Measurements from ENCODE around the gene SLC25A29. TPM values are rescaled to one million over a fixed set of nuclear protein-coding genes. Genes with fewer than 3 reads are reported as not detected.
"Not testable (repeated sequence)": the region's sequence is repeated elsewhere in the genome, so short reads cannot be mapped to it uniquely, and the experiment has no call there.

Gene SLC25A29
- total RNA-seq, 1 experiment from 2014 or later: 179 TPM

DNA sequence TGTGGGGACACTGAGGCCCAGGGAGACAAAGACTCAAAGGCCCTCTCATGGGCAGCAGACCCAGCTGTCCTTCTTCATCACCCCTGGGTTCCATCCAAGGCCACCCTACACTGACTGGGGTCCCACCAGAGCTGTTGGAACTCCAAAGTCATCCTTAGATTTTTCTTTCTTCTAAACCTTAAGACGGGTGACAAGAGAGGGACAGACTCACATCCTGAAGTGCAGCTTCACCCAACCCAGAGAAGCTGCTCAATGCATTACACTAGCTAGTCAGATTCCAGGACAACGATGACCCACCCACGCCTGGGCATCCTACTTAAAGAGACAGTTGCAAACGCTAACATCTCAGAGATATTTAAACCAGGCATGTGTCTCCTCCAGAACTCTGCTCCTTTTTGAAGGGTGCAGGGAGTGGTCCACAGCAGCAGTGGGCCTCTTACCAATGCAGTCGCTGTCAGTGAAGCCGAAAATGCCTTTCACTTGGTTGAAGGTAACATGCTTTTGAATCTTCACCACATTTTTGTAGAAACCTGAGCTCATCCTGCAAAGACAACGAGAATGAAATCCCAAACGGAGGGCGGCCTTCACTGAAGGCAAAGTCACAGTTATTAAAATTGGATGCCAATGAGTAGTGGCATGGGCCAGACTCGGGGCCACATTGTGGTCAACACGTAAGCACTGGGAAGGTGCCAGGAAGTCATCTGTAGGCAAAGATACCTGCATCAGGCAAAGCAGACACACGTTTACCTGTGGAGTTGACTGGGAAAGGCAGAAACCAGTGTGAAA lies 40.3 kb upstream of the SLC25A29 start:
- Mint-ChIP-seq H3K4me3 (no peak overlapping the region), H3K36me3 (peaks cover 58% of the 10 kb centered on the region), H3K9me3 (no peaks in the 10 kb centered on the region), H3K27ac (no peak overlapping the region), H3K4me1 (no peaks in the 10 kb centered on the region), H3K27me3 (ENCODE audit: low read depth) (no peaks in the 10 kb centered on the region; the same call in 1 of the 2 replicates)
- ChIA-PET POLR2A (interaction anchor here (0.6 kb wide), 1 partner anchor 15 kb away, joined by 3 read pairs; no protein-coding TSS in a partner anchor), CTCF (no interaction called here)
- TF ChIP-seq, protein P1, sequence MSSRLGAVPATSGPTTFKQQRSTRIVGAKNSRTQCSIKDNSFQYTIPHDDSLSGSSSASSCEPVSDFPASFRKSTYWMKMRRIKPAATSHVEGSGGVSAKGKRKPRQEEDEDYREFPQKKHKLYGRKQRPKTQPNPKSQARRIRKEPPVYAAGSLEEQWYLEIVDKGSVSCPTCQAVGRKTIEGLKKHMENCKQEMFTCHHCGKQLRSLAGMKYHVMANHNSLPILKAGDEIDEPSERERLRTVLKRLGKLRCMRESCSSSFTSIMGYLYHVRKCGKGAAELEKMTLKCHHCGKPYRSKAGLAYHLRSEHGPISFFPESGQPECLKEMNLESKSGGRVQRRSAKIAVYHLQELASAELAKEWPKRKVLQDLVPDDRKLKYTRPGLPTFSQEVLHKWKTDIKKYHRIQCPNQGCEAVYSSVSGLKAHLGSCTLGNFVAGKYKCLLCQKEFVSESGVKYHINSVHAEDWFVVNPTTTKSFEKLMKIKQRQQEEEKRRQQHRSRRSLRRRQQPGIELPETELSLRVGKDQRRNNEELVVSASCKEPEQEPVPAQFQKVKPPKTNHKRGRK (CRISPR knock-in tag; IDR thresholded peaks at IDR 0.05; ENCODE audit: borderline replicate concordance): no peak
- TF ChIP-seq ZNF232 (CRISPR knock-in tag; IDR thresholded peaks at IDR 0.05) (no peak), HMGA2 (CRISPR knock-in tag; IDR thresholded peaks at IDR 0.05) (no peak)
- ATAC-seq (no peak), DNase-seq (ENCODE audit: low spot score) (no peak)

DNA sequence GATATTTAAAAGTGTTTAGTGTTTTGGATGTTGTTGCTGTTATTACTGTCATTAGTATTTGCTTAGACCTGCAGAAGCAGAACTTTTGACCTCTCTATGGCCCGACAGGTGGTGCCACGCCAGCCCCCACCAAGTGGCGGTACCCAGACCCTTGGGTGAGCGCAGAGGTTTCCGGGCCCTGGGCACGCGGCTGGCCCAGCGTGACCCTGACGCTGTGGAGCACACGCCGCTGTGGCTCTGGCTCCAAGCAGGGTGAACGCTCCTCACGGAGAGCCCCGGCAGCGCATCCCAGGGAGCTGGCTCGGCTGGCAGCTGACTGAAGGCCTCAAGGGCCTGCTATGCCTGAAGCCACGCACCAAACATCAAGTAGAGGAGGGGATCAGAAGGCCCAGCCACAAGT lies 39.5 kb upstream of the SLC25A29 start:
- H3K9me3 Mint-ChIP-seq: no peaks in the 10 kb centered on the region
- no peak for ATAC-seq

GRCh38 chr14:100344657-100345056 lies 38.4 kb upstream of the SLC25A29 start:
- peaks cover 58% of the 10 kb centered on the region for H3K36me3 Mint-ChIP-seq
- CTCF ChIA-PET; H3K4me3 Mint-ChIP-seq; H3K4me1 Mint-ChIP-seq; DNase-seq (ENCODE audit: low spot score); H3K27ac Mint-ChIP-seq; ATAC-seq; H3K9me3 Mint-ChIP-seq; POLR2A ChIA-PET; H3K27me3 Mint-ChIP-seq (ENCODE audit: low read depth): not testable (repeated sequence)

More for the DNA sequence above, 39.5 kb upstream of the SLC25A29 start:
- POLR2A ChIA-PET: no interaction called here
- Mint-ChIP-seq H3K27me3 (ENCODE audit: low read depth) (no peaks in the 10 kb centered on the region; the same call in 1 of the 2 replicates), H3K27ac (no peak overlapping the region), H3K36me3 (peaks cover 55% of the 10 kb centered on the region), H3K4me3 (no peak overlapping the region), H3K4me1 (no peaks in the 10 kb centered on the region)
- CTCF ChIA-PET: no interaction called here
- TF ChIP-seq PRRX2 (CRISPR knock-in tag; IDR thresholded peaks at IDR 0.05): no peak
- no peak for TF ChIP-seq E2F4 (CRISPR knock-in tag; IDR thresholded peaks at IDR 0.05; ENCODE audit: borderline replicate concordance, low read depth)
- TF ChIP-seq ZBTB21 (CRISPR knock-in tag; IDR thresholded peaks at IDR 0.05; ENCODE audit: borderline replicate concordance): no peak
- TF ChIP-seq NFYB (CRISPR knock-in tag; conservative IDR thresholded peaks at IDR 0.05; ENCODE audit: low read depth): no peak
- TF ChIP-seq, protein P2, sequence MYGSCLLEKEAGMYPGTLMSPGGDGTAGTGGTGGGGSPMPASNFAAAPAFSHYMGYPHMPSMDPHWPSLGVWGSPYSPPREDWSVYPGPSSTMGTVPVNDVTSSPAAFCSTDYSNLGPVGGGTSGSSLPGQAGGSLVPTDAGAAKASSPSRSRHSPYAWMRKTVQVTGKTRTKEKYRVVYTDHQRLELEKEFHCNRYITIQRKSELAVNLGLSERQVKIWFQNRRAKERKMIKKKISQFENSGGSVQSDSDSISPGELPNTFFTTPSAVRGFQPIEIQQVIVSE (CRISPR knock-in tag; IDR thresholded peaks at IDR 0.05; ENCODE audit: borderline replicate concordance): no peak
- TF ChIP-seq AR (CRISPR knock-in tag; IDR thresholded peaks at IDR 0.05): no peak
- TF ChIP-seq, protein P3, sequence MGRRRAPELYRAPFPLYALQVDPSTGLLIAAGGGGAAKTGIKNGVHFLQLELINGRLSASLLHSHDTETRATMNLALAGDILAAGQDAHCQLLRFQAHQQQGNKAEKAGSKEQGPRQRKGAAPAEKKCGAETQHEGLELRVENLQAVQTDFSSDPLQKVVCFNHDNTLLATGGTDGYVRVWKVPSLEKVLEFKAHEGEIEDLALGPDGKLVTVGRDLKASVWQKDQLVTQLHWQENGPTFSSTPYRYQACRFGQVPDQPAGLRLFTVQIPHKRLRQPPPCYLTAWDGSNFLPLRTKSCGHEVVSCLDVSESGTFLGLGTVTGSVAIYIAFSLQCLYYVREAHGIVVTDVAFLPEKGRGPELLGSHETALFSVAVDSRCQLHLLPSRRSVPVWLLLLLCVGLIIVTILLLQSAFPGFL (CRISPR knock-in tag; IDR thresholded peaks at IDR 0.05; ENCODE audit: borderline replicate concordance): no peak
- no peak for DNase-seq (ENCODE audit: low spot score)

DNA sequence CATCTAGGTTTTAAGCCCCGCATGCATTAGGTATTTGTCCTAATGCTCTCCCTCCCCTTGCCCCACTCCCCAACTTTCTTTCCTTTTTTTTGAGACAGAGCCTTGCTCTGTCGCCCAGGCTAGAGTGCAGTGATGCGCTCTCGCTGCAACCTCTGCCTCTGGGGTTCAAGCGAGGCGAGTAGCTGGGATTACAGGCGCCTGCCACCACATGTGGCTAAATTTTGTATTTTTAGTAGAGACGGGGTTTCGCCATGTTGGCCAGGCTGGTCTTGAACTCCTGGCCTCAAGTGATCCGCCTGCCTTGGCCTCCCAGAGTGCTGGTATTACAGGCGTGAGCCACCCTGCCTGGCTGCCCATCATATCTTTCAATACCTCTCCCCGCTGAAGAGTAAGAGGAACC lies 36.6 kb upstream of the SLC25A29 start:
- peaks cover 52% of the 10 kb centered on the region for H3K36me3 Mint-ChIP-seq
- H3K27ac Mint-ChIP-seq: peak overlapping the region; percentile 25; the same call in 1 of the 2 replicates
- not testable (repeated sequence) for ATAC-seq

More for the DNA sequence above, 36.6 kb upstream of the SLC25A29 start:
- DNase-seq (ENCODE audit: low spot score); H3K9me3 Mint-ChIP-seq; H3K27me3 Mint-ChIP-seq (ENCODE audit: low read depth); H3K4me3 Mint-ChIP-seq; POLR2A ChIA-PET; CTCF ChIA-PET; H3K4me1 Mint-ChIP-seq: not testable (repeated sequence)
